GM23338 (cell line): ENCODE results near the gene EPHB6.

ENCODE experiments used
- EZH2 ChIP-seq: fragments of 200-600 bp; sonication (generic); IDR thresholded peaks from one replicate; pipeline ENCODE4 v1.8.0; 2017; ENCODE audit warnings: antibody characterized with exemption, mild to moderate bottlenecking, low read depth; ENCODE audit not compliant: unreplicated experiment
- POLR2AphosphoS5 ChIP-seq: IDR thresholded peaks from 2 replicates; pipeline ENCODE4 v1.6.1; 2016; ENCODE audit warnings: antibody characterized with exemption, low read depth
- TF ChIP-seq, protein P1 (sequence below): IDR thresholded peaks from one replicate; pipeline ENCODE4 v1.6.1; 2018; ENCODE audit warnings: antibody characterized with exemption; ENCODE audit not compliant: unreplicated experiment
- TF ChIP-seq, protein P2 (sequence below), 2 experiments: fragments of 200-600 bp in 1 of 2; sonication (generic) in 1 of 2; conservative IDR thresholded peaks; 2 replicates each; pipeline versions ENCODE4 v1.5.1 to v1.6.1; 2016 to 2017; ENCODE audit warnings: antibody characterized with exemption in 2 of 2, low read depth in 2 of 2, mild to moderate bottlenecking in 2 of 2, moderate library complexity in 1 of 2

DNA sequence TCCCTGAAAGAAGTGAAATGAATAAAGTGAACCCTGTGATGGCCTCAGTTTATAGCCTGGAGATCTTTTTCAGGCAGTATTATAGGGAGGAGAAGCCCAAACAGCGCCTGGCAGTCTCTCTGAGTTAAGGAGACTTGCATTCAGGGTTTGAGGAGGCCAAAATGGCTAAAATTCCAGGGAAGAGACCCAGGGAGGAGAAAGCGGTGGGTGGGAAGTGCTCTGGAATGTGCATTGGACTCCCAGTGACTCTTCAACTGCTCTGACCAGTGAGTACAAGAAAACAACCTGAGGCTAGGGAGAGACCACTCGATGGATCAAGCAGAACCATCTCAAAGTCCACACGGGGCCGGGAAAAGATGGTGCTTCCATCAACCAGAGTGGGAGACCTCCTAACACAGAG, 35.3 kb upstream of the EPHB6 start:
- TF ChIP-seq, protein P1, sequence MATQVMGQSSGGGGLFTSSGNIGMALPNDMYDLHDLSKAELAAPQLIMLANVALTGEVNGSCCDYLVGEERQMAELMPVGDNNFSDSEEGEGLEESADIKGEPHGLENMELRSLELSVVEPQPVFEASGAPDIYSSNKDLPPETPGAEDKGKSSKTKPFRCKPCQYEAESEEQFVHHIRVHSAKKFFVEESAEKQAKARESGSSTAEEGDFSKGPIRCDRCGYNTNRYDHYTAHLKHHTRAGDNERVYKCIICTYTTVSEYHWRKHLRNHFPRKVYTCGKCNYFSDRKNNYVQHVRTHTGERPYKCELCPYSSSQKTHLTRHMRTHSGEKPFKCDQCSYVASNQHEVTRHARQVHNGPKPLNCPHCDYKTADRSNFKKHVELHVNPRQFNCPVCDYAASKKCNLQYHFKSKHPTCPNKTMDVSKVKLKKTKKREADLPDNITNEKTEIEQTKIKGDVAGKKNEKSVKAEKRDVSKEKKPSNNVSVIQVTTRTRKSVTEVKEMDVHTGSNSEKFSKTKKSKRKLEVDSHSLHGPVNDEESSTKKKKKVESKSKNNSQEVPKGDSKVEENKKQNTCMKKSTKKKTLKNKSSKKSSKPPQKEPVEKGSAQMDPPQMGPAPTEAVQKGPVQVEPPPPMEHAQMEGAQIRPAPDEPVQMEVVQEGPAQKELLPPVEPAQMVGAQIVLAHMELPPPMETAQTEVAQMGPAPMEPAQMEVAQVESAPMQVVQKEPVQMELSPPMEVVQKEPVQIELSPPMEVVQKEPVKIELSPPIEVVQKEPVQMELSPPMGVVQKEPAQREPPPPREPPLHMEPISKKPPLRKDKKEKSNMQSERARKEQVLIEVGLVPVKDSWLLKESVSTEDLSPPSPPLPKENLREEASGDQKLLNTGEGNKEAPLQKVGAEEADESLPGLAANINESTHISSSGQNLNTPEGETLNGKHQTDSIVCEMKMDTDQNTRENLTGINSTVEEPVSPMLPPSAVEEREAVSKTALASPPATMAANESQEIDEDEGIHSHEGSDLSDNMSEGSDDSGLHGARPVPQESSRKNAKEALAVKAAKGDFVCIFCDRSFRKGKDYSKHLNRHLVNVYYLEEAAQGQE, result no peak
- TF ChIP-seq, protein P2, sequence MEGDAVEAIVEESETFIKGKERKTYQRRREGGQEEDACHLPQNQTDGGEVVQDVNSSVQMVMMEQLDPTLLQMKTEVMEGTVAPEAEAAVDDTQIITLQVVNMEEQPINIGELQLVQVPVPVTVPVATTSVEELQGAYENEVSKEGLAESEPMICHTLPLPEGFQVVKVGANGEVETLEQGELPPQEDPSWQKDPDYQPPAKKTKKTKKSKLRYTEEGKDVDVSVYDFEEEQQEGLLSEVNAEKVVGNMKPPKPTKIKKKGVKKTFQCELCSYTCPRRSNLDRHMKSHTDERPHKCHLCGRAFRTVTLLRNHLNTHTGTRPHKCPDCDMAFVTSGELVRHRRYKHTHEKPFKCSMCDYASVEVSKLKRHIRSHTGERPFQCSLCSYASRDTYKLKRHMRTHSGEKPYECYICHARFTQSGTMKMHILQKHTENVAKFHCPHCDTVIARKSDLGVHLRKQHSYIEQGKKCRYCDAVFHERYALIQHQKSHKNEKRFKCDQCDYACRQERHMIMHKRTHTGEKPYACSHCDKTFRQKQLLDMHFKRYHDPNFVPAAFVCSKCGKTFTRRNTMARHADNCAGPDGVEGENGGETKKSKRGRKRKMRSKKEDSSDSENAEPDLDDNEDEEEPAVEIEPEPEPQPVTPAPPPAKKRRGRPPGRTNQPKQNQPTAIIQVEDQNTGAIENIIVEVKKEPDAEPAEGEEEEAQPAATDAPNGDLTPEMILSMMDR (conservative IDR thresholded peaks at IDR 0.05; ENCODE audit: low read depth in 2 of 2), result no peak
- no peak for TF ChIP-seq POLR2AphosphoS5
- no peak for TF ChIP-seq EZH2
